ENCODE measurements around the gene MRPL27. TPM values are rescaled to one million over a fixed set of nuclear protein-coding genes. Genes with fewer than 3 reads are reported as not detected.

Gene MRPL27
- total RNA-seq, 1 experiment from 2014 or later = 106 TPM

- TF ChIP-seq ZBTB33 (IDR thresholded peaks at IDR 0.05; ENCODE audit: extremely low read depth, insufficient replicate concordance, low read length) (no peak), ZFX (IDR thresholded peaks at IDR 0.05) (no peak), POLR2AphosphoS5 (IDR thresholded peaks at IDR 0.05; ENCODE audit: low read depth, low read length) (no peak; the same call in 1 of the 2 replicates), SP1 (IDR thresholded peaks at IDR 0.05; ENCODE audit: low read depth) (no peak), ELF1 (IDR thresholded peaks at IDR 0.05; ENCODE audit: borderline replicate concordance, low read depth) (no peak), SIN3A (IDR thresholded peaks at IDR 0.05; ENCODE audit: low read depth) (no peak), EGR1 (IDR thresholded peaks at IDR 0.05; ENCODE audit: low read depth) (no peak), ZNF274 (IDR thresholded peaks at IDR 0.05; ENCODE audit: low read depth, low read length) (no peak), CBX3 (IDR thresholded peaks at IDR 0.05; ENCODE audit: low read depth) (no peak)
- TF ChIP-seq, protein P1, sequence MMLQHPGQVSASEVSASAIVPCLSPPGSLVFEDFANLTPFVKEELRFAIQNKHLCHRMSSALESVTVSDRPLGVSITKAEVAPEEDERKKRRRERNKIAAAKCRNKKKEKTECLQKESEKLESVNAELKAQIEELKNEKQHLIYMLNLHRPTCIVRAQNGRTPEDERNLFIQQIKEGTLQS (IDR thresholded peaks at IDR 0.05) = no peak
Measured at GRCh38 chr17:50396261-50397110, 23.5 kb upstream of the MRPL27 start (continued).

DNA sequence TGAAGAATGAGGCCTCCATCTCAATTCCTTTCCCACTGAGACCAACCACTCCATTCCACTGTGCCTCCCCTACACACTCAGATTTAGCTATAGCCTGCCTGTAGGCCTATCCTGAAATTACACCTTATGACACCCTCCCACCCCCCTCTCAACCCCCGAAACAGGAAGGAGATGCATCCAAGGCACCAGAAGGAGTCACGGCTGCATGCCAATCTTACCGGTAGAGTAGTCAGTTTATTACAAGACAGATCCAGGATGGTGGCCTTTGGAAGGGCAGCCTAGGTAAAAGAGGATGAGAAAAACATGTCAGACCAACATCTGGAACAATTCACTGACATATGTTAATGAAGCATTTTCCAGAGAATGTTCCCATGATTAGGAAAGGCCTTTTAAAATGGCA lies 21.7 kb upstream of the MRPL27 start:
- Histone ChIP-seq H3K4me2 (ENCODE audit: low read length) (peak overlapping the region; percentile 84; the same call in 1 of the 2 replicates), H3K9me3 (ENCODE audit: control insufficient read depth in 1 of 2, insufficient read depth in 1 of 2, low read depth in 1 of 2, low read length in 2 of 2) (no peaks in the 10 kb centered on the region), H4K20me1 (ENCODE audit: insufficient read depth) (peaks cover 7% of the 10 kb centered on the region; the same call in 1 of the 2 replicates), H3K4me1 (ENCODE audit: control insufficient read depth in 1 of 2, insufficient read depth in 2 of 2, low read length in 2 of 2) (peaks cover 7 to 27% of the 10 kb centered on the region in 2 experiments), H3K27ac (ENCODE audit: low read depth, low read length) (no peak overlapping the region), H3K79me2 (ENCODE audit: insufficient read depth, low read length) (peaks cover 75% of the 10 kb centered on the region), H3K9me2 (ENCODE audit: insufficient read depth) (no peaks in the 10 kb centered on the region), H3K9ac (ENCODE audit: low read length) (0 out of 2 replicates have a peak overlapping the region, but pooled peaks have one; percentile 1), H3K36me3 (ENCODE audit: control insufficient read depth in 1 of 2, insufficient read depth in 2 of 2, low read length in 2 of 2) (peaks cover 51 to 52% of the 10 kb centered on the region in 2 experiments), H3K27me3 (ENCODE audit: insufficient read depth, low read length) (no peaks in the 10 kb centered on the region), H3K4me3 (replicated peaks in 1 of 2; ENCODE audit: low read depth in 1 of 2, low read length in 2 of 2) (no peak overlapping the region), H2AFZ (ENCODE audit: low read depth, low read length, poor library complexity, severe bottlenecking) (no peak overlapping the region)
- ChIA-PET RAD21 (ENCODE audit: low non-redundant PET in 1 of 2, low total read pairs in 2 of 2, uncharacterized antibody in 2 of 2, unreplicated experiment in 2 of 2) (no interaction called here), CTCF (no interaction called here), POLR2A (no interaction called here)
- BruUV-seq (replicated peaks) = no TSS peak
- ATAC-seq (no peak), DNase-seq (ENCODE audit: low read depth, low spot score) (no peak)
- intact Hi-C loops (cut with micrococcal nuclease) = no loop called here
- TF ChIP-seq EZH2 (IDR thresholded peaks at IDR 0.05) = no peak
- TF ChIP-seq CEBPB (IDR thresholded peaks at IDR 0.05; ENCODE audit: low read depth) = no peak
- TF ChIP-seq SRF (IDR thresholded peaks at IDR 0.05; ENCODE audit: low read depth) = no peak
- no peak for TF ChIP-seq ELF1 (IDR thresholded peaks at IDR 0.05; ENCODE audit: borderline replicate concordance, low read depth)
- TF ChIP-seq FOSL1 (IDR thresholded peaks at IDR 0.05; ENCODE audit: low read depth) = no peak
- TF ChIP-seq, protein P2, sequence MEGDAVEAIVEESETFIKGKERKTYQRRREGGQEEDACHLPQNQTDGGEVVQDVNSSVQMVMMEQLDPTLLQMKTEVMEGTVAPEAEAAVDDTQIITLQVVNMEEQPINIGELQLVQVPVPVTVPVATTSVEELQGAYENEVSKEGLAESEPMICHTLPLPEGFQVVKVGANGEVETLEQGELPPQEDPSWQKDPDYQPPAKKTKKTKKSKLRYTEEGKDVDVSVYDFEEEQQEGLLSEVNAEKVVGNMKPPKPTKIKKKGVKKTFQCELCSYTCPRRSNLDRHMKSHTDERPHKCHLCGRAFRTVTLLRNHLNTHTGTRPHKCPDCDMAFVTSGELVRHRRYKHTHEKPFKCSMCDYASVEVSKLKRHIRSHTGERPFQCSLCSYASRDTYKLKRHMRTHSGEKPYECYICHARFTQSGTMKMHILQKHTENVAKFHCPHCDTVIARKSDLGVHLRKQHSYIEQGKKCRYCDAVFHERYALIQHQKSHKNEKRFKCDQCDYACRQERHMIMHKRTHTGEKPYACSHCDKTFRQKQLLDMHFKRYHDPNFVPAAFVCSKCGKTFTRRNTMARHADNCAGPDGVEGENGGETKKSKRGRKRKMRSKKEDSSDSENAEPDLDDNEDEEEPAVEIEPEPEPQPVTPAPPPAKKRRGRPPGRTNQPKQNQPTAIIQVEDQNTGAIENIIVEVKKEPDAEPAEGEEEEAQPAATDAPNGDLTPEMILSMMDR (IDR thresholded peaks at IDR 0.05 in 2 of 3, conservative IDR thresholded peaks at IDR 0.05 in 1 of 3; ENCODE audit: borderline replicate concordance in 1 of 3, insufficient read depth in 1 of 3, low read depth in 2 of 3, low read length in 2 of 3) = no peak
- no peak for TF ChIP-seq ZBTB33 (IDR thresholded peaks at IDR 0.05; ENCODE audit: extremely low read depth, insufficient replicate concordance, low read length)
- TF ChIP-seq YY1 (IDR thresholded peaks at IDR 0.05; ENCODE audit: extremely low read depth, insufficient replicate concordance, low read depth, low read length) = no peak
- no peak for TF ChIP-seq EGR1 (IDR thresholded peaks at IDR 0.05; ENCODE audit: low read depth)
- TF ChIP-seq TCF7L2 (IDR thresholded peaks at IDR 0.05; ENCODE audit: borderline replicate concordance, extremely low read depth, insufficient read depth, insufficient read length) = no peak
- no peak for TF ChIP-seq POLR2AphosphoS5 (IDR thresholded peaks at IDR 0.05; ENCODE audit: low read depth, low read length)
- no peak for TF ChIP-seq SP1 (IDR thresholded peaks at IDR 0.05; ENCODE audit: low read depth)

Measured in HCT116 (cell line).